Measurements from ENCODE around the gene GPD1.

Gene GPD1

GRCh38 chr12:50157259-50157658, 53.5 kb downstream of the GPD1 start:
- no peak for DNase-seq (ENCODE audit: low read depth, low spot score)
- no peak overlapping the region for H3K4me3 ChIP-seq (ENCODE audit: low read length)

GRCh38 chr12:50160643-50161042, 56.8 kb downstream of the GPD1 start:
- H3K4me3 ChIP-seq (ENCODE audit: low read length) = no peak overlapping the region
- DNase-seq (ENCODE audit: low read depth, low spot score) = no peak

Measured in Jurkat, Clone E6-1 (cell line).